Measurements from ENCODE around the gene COMT.

COMT gene

DNA sequence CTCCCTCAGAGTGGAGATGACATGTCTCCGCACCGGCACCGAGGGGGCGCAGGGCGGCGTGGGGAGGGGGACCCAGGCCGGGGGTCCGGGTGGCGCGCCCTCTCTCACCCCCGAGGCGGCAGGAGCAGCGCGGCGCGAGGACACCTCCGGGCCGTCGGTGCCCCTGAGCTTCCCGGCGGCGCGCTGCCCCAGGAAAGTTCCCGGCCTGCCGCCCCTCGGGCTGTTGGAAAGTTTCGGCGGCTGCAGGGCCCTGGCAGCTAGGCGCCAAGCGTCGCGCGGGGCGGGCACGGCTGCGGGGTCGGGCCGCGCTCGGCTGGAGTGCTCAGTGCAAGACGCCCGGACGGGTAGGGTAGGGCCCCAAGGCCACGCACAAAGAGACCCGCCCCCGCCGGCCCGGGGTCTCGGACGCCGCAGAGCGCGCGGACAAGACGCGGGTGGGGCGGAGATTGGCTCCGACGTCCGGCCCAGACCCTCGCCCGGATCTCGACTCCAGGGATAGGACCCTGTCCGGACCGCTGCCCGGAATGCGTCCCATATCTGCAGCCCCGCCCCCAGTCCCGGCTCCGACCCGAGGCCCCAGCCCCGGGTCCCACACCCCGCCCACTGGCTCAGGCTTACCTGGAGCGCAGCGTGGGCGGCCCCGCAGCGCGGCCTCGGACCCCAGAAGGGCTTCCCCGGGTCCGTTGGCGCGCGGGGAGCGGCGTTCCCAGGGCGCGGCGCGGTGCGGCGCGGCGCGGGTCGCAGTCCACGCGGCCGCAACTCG lies 74.6 kb downstream of the COMT start:
- POLR2A ChIA-PET: no interaction called here
- TF ChIP-seq, protein P1, sequence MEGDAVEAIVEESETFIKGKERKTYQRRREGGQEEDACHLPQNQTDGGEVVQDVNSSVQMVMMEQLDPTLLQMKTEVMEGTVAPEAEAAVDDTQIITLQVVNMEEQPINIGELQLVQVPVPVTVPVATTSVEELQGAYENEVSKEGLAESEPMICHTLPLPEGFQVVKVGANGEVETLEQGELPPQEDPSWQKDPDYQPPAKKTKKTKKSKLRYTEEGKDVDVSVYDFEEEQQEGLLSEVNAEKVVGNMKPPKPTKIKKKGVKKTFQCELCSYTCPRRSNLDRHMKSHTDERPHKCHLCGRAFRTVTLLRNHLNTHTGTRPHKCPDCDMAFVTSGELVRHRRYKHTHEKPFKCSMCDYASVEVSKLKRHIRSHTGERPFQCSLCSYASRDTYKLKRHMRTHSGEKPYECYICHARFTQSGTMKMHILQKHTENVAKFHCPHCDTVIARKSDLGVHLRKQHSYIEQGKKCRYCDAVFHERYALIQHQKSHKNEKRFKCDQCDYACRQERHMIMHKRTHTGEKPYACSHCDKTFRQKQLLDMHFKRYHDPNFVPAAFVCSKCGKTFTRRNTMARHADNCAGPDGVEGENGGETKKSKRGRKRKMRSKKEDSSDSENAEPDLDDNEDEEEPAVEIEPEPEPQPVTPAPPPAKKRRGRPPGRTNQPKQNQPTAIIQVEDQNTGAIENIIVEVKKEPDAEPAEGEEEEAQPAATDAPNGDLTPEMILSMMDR (IDR thresholded peaks at IDR 0.05; ENCODE audit: insufficient read depth, low read length, missing control alignments): no peak
- H3K4me3 ChIP-seq (ENCODE audit: low read depth, low read length): peak overlapping the region; percentile 59
- DNase-seq (ENCODE audit: low read depth, low spot score): no peak
- CTCF ChIA-PET: interaction anchor here (0.8 to 6.9 kb wide), 9 partner anchors 8 to 286 kb away, joined by 3 to 172 read pairs (median 5); no protein-coding TSS in a partner anchor

- ChIA-PET CTCF (interaction anchor here (0.8 kb wide), 1 partner anchor 26 kb away, joined by 3 read pairs; no protein-coding TSS in a partner anchor), POLR2A (no interaction called here)
- TF ChIP-seq, protein P1 (IDR thresholded peaks at IDR 0.05; ENCODE audit: insufficient read depth, low read length, missing control alignments): no peak
- peak; percentile 42 for DNase-seq (ENCODE audit: low read depth, low spot score)
- peak within 1 kb of the TSS; percentile 59 for H3K4me3 ChIP-seq (ENCODE audit: low read depth, low read length)
Measured at GRCh38 chr22:20016734-20017621, 75.4 kb downstream of the COMT start, which contains the start of gene ARVCF. TSS of gene ARVCF (minus strand) at chr22:20016823. CDS start at chr22:19990794, 26,029 bp downstream.

DNA sequence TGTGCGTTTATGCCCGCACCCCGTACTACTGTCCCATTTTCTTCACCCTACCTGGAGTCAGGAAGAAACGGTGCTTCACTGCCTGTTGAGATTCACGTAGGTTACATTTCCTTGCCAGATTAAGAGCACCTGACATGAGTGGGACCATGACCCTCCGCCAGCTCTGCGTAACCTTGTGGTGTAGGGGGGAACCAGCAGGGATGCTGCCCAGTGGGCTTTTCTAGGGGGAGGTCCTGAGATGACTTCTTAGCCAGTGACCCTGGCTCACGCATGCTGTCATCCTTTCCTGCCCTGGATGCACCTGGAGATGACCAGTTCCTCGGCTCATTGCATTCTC lies 76.0 kb downstream of the COMT start:
- DNase-seq (ENCODE audit: low read depth, low spot score): no peak
- H3K4me3 ChIP-seq (ENCODE audit: low read depth, low read length): no peak overlapping the region
- TF ChIP-seq, protein P1 (IDR thresholded peaks at IDR 0.05; ENCODE audit: insufficient read depth, low read length, missing control alignments): no peak
- CTCF ChIA-PET: interaction anchor here (0.8 kb wide), 1 partner anchor 27 kb away, joined by 3 read pairs; no protein-coding TSS in a partner anchor
- POLR2A ChIA-PET: no interaction called here

GRCh38 chr22:20018001-20018400 lies 76.4 kb downstream of the COMT start:
- TF ChIP-seq, protein P1 (IDR thresholded peaks at IDR 0.05; ENCODE audit: insufficient read depth, low read length, missing control alignments): no peak
- no peak overlapping the region for H3K4me3 ChIP-seq (ENCODE audit: low read depth, low read length)
- CTCF ChIA-PET: no interaction called here
- no peak for DNase-seq (ENCODE audit: low read depth, low spot score)
- POLR2A ChIA-PET: no interaction called here

Measured in AG04449 (cell line).